Measurements from ENCODE around the gene DDTL.
"Not testable (repeated sequence)": the region's sequence is repeated elsewhere in the genome, so short reads cannot be mapped to it uniquely, and the experiment has no call there.

- TF ChIP-seq CTCF (IDR thresholded peaks at IDR 0.05; ENCODE audit: low read depth, low read length); POLR2A (IDR thresholded peaks at IDR 0.05; ENCODE audit: extremely low read depth, insufficient read length): not testable (repeated sequence)
Observed at GRCh38 chr22:23993080-23993479, 26.4 kb downstream of the DDTL start.

Measured in NB4 (cell line).